ENCODE results near the gene C8A. TPM values are rescaled to one million over a fixed set of nuclear protein-coding genes. Genes with fewer than 3 reads are reported as not detected.

C8A gene
- total RNA-seq, 4 donors from 2014 or later: not detected

GRCh38 chr1:56954664-56955063 lies 100.1 kb downstream of the C8A start:
- Histone ChIP-seq H3K36me3 (no peaks in the 10 kb centered on the region), H3K4me1 (no peaks in the 10 kb centered on the region), H3K9me3 (no peaks in the 10 kb centered on the region), H3K4me3 (no peak overlapping the region), H3K27me3 (no peaks in the 10 kb centered on the region), H3K27ac (no peak overlapping the region)
- TF ChIP-seq, protein P1, sequence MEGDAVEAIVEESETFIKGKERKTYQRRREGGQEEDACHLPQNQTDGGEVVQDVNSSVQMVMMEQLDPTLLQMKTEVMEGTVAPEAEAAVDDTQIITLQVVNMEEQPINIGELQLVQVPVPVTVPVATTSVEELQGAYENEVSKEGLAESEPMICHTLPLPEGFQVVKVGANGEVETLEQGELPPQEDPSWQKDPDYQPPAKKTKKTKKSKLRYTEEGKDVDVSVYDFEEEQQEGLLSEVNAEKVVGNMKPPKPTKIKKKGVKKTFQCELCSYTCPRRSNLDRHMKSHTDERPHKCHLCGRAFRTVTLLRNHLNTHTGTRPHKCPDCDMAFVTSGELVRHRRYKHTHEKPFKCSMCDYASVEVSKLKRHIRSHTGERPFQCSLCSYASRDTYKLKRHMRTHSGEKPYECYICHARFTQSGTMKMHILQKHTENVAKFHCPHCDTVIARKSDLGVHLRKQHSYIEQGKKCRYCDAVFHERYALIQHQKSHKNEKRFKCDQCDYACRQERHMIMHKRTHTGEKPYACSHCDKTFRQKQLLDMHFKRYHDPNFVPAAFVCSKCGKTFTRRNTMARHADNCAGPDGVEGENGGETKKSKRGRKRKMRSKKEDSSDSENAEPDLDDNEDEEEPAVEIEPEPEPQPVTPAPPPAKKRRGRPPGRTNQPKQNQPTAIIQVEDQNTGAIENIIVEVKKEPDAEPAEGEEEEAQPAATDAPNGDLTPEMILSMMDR (IDR thresholded peaks at IDR 0.05): no peak
- no peak for TF ChIP-seq EP300 (IDR thresholded peaks at IDR 0.05)
- TF ChIP-seq POLR2A (IDR thresholded peaks at IDR 0.05): no peak
- 95 to 100% methylated on average over 1 of the region's 1 CpG for WGBS, 2 donors
- no peak for DNase-seq (ENCODE audit: low spot score in 2 of 2)

DNA sequence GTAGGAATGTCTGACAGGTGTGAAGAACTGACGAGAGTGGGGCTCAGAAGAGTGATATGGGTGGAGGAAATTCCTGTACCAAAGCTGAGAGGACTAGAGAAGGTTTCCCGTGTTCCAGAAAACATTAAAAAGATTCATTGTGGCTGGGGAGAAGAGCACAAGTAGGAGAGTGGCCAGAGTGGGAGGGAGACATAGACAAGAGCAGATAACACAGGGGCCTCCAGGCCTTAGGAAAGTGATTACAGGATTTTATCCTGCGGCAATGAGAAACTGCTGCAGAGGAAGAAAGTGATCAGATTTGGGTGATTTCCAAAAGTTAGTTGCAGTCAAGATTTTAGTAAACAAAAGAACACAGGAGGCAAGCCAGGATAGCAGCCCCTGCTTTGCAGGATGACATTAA lies 103.3 kb downstream of the C8A start:
- 48 to 51% methylated on average over 3 of the region's 3 CpGs for WGBS, 2 donors
- Histone ChIP-seq H3K9me3 (no peaks in the 10 kb centered on the region), H3K4me3 (no peak overlapping the region), H3K36me3 (no peaks in the 10 kb centered on the region), H3K4me1 (no peaks in the 10 kb centered on the region), H3K27me3 (no peaks in the 10 kb centered on the region), H3K27ac (no peak overlapping the region)
- TF ChIP-seq, protein P1 (IDR thresholded peaks at IDR 0.05): no peak
- TF ChIP-seq POLR2A (IDR thresholded peaks at IDR 0.05): no peak
- no peak for TF ChIP-seq EP300 (IDR thresholded peaks at IDR 0.05)
- no peak for DNase-seq (ENCODE audit: low spot score in 2 of 2)

GRCh38 chr1:56958526-56958925 lies 103.9 kb downstream of the C8A start:
- no peak for DNase-seq (ENCODE audit: low spot score in 2 of 2)
- no peak overlapping the region for H3K4me3 ChIP-seq
- no peak for TF ChIP-seq EP300 (IDR thresholded peaks at IDR 0.05)
- TF ChIP-seq, protein P1 (IDR thresholded peaks at IDR 0.05): no peak
- TF ChIP-seq POLR2A (IDR thresholded peaks at IDR 0.05): no peak
- H3K27me3 ChIP-seq: no peaks in the 10 kb centered on the region
- no peaks in the 10 kb centered on the region for H3K9me3 ChIP-seq
- H3K4me1 ChIP-seq: no peaks in the 10 kb centered on the region
- WGBS, 2 donors: 64 to 78% methylated on average over 2 of the region's 2 CpGs
- no peak overlapping the region for H3K27ac ChIP-seq
- no peaks in the 10 kb centered on the region for H3K36me3 ChIP-seq

DNA sequence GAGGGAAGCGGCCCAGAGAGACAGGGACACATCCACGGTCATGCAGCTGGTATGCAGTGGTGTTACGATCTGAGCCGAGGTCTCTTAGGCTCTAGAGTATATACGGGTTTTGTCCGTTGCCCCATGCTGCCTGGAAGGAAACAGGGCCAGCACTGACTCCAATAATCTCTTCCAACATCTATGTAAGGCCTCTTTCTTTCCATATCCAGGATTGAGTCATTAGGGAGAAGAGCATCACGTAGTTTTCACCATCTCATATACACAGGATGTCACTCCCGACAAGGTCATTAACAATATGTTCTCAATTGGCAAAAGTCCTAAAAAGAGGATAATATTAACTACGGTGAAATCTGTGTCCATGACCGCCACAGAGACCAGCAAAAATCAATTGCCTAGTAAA lies 106.8 kb downstream of the C8A start:
- WGBS, 2 donors: 75 to 80% methylated on average over 10 of the region's 10 CpGs
- no peak for DNase-seq (ENCODE audit: low spot score in 2 of 2)

DNA sequence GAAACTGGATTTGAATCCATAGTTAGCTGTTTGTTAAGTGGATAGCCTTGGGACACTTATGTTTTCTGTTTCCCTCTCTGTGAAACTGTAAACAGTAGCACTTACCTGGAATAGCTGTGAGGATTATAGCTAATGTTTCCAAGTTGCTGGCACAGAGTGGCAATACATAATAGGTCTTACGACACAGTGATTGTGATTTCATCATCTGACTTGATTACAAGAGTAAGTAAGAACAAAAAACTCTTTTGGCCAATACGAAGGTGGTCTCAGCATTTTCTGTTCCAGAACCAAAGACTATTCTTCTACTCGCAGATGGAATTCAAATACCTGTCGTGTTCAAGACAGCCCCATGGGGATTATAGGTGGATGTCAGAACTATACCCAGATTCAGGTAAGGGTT lies 109.1 kb downstream of the C8A start:
- H3K36me3 ChIP-seq: no peaks in the 10 kb centered on the region
- 85 to 91% methylated on average over 4 of the region's 4 CpGs for WGBS, 2 donors
- no peak for DNase-seq (ENCODE audit: low spot score in 2 of 2)
- TF ChIP-seq, protein P1 (IDR thresholded peaks at IDR 0.05): no peak
- no peak for TF ChIP-seq POLR2A (IDR thresholded peaks at IDR 0.05)
- TF ChIP-seq EP300 (IDR thresholded peaks at IDR 0.05): no peak
- no peaks in the 10 kb centered on the region for H3K4me1 ChIP-seq
- no peak overlapping the region for H3K27ac ChIP-seq
- peaks cover 0 to 2% (median 0%) of the 10 kb centered on the region in 4 donors for H3K9me3 ChIP-seq
- no peaks in the 10 kb centered on the region for H3K27me3 ChIP-seq
- no peak overlapping the region for H3K4me3 ChIP-seq

More for the DNA sequence above, 106.8 kb downstream of the C8A start:
- Histone ChIP-seq H3K4me3 (no peak overlapping the region), H3K4me1 (no peaks in the 10 kb centered on the region), H3K27ac (no peak overlapping the region), H3K36me3 (no peaks in the 10 kb centered on the region), H3K27me3 (no peaks in the 10 kb centered on the region), H3K9me3 (no peaks in the 10 kb centered on the region)
- no peak for TF ChIP-seq POLR2A (IDR thresholded peaks at IDR 0.05)
